ENCODE measurements around the gene UBE2H.

Gene UBE2H

DNA sequence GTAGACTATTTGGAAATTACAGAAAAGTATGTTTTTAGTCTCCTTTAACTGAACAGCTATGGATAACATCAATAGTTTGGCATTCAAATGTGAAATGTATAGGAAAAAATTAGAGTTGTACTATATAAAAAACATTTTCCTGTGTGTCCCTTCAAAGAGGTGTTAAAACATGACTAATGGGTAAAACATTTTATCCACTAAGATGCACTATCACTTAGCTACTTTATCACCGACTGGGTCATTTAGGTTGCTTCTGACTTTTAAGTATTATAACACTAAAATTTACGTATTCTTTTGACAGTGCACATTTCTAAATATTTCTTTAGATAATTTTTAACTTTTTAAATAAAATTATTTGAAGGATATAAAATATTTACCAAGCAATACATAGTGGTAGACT, 77.6 kb downstream of the UBE2H start:
- Histone ChIP-seq H3K4me3 (ENCODE audit: low read length) (no peak overlapping the region), H3K9ac (ENCODE audit: low read length) (no peak overlapping the region), H3F3A (ENCODE audit: insufficient read depth, low read length) (no peaks in the 10 kb centered on the region), H3K36me3 (replicated peaks; ENCODE audit: insufficient read depth, low read length) (peaks cover 13% of the 10 kb centered on the region), H3K9me2 (replicated peaks; ENCODE audit: insufficient read depth, low read length) (no peaks in the 10 kb centered on the region), H2AFZ (ENCODE audit: low read length) (no peak overlapping the region), H3K27ac (ENCODE audit: low read length) (no peak overlapping the region), H3K27me3 (replicated peaks; ENCODE audit: insufficient read depth, low read length) (no peaks in the 10 kb centered on the region), H4K20me1 (ENCODE audit: insufficient read depth, low read length) (peaks cover 15% of the 10 kb centered on the region), H3K79me2 (ENCODE audit: low read length) (peaks cover 81% of the 10 kb centered on the region), H3K9me3 (replicated peaks; ENCODE audit: insufficient read depth, low read length) (no peaks in the 10 kb centered on the region), H3K4me1 (ENCODE audit: low read length) (peaks cover 8% of the 10 kb centered on the region; the same call in 1 of the 2 replicates), H3K4me2 (ENCODE audit: low read depth, low read length) (no peak overlapping the region)
- no peak for DNase-seq
- TF ChIP-seq EZH2 (optimal IDR thresholded peaks at IDR 0.05; ENCODE audit: low read depth, low read length) (no peak), EZH2phosphoT487 (IDR thresholded peaks at IDR 0.05; ENCODE audit: low read length) (no peak)
- TF ChIP-seq, protein P1, sequence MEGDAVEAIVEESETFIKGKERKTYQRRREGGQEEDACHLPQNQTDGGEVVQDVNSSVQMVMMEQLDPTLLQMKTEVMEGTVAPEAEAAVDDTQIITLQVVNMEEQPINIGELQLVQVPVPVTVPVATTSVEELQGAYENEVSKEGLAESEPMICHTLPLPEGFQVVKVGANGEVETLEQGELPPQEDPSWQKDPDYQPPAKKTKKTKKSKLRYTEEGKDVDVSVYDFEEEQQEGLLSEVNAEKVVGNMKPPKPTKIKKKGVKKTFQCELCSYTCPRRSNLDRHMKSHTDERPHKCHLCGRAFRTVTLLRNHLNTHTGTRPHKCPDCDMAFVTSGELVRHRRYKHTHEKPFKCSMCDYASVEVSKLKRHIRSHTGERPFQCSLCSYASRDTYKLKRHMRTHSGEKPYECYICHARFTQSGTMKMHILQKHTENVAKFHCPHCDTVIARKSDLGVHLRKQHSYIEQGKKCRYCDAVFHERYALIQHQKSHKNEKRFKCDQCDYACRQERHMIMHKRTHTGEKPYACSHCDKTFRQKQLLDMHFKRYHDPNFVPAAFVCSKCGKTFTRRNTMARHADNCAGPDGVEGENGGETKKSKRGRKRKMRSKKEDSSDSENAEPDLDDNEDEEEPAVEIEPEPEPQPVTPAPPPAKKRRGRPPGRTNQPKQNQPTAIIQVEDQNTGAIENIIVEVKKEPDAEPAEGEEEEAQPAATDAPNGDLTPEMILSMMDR (IDR thresholded peaks at IDR 0.05; ENCODE audit: low read length), result no peak

DNA sequence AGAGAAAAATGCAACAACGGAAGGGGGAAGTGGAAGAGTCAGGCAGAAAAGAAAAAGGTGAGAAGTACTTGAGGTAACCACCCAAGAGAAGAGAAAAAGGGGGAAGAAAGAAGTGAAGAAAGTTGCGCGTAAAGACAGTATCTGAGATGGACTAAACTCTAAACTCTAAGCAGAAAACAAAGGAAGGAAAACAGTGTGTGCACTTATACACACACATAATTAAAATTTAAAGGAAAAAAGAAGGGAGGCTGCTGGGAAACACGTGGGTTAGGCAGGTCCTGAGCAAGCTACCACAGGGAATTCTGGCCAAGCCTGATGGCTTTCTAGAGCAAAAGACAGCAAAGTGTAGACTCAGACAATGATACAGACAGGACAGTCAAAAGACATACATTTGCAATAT, 78.0 kb downstream of the UBE2H start:
- H3K79me2 ChIP-seq (ENCODE audit: low read length), result peaks cover 82% of the 10 kb centered on the region
- peaks cover 13% of the 10 kb centered on the region for H3K36me3 ChIP-seq (replicated peaks; ENCODE audit: insufficient read depth, low read length)
- no peak for DNase-seq
- no peaks in the 10 kb centered on the region for H3K9me3 ChIP-seq (replicated peaks; ENCODE audit: insufficient read depth, low read length)
- H2AFZ ChIP-seq (ENCODE audit: low read length), result no peak overlapping the region
- TF ChIP-seq EZH2phosphoT487 (IDR thresholded peaks at IDR 0.05; ENCODE audit: low read length), result no peak
- no peak for TF ChIP-seq EZH2 (optimal IDR thresholded peaks at IDR 0.05; ENCODE audit: low read depth, low read length)
- TF ChIP-seq, protein P1 (IDR thresholded peaks at IDR 0.05; ENCODE audit: low read length), result no peak
- no peaks in the 10 kb centered on the region for H3F3A ChIP-seq (ENCODE audit: insufficient read depth, low read length)
- no peak overlapping the region for H3K27ac ChIP-seq (ENCODE audit: low read length)
- no peak overlapping the region for H3K9ac ChIP-seq (ENCODE audit: low read length)
- H4K20me1 ChIP-seq (ENCODE audit: insufficient read depth, low read length), result peaks cover 17% of the 10 kb centered on the region
- peaks cover 8% of the 10 kb centered on the region; the same call in 1 of the 2 replicates for H3K4me1 ChIP-seq (ENCODE audit: low read length)
- no peak overlapping the region for H3K4me2 ChIP-seq (ENCODE audit: low read depth, low read length)
- no peak overlapping the region for H3K4me3 ChIP-seq (ENCODE audit: low read length)
- no peaks in the 10 kb centered on the region for H3K27me3 ChIP-seq (replicated peaks; ENCODE audit: insufficient read depth, low read length)
- no peaks in the 10 kb centered on the region for H3K9me2 ChIP-seq (replicated peaks; ENCODE audit: insufficient read depth, low read length)

DNA sequence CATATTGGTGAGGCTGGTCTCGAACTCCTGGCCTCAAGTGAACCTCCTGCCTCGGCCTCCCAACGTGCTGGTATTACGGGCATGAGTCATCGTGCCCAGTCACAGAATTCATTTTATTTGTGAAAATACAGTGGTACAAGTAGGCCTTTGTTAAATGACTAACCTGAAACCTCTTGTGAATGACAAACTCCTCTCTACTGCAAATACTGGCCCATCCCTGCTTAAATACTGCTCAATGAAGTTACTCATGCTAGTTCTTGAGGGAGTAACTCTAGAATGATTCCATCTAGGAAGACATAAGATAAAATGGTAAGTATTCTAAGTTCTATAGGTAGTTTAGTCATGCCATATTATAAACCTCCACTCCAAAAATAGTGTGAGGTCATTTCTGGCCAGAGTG, 80.7 kb downstream of the UBE2H start:
- H3K4me2 ChIP-seq (ENCODE audit: low read depth, low read length), result no peak overlapping the region
- TF ChIP-seq EZH2 (optimal IDR thresholded peaks at IDR 0.05; ENCODE audit: low read depth, low read length), result no peak
- TF ChIP-seq, protein P1 (IDR thresholded peaks at IDR 0.05; ENCODE audit: low read length), result no peak
- no peak for TF ChIP-seq EZH2phosphoT487 (IDR thresholded peaks at IDR 0.05; ENCODE audit: low read length)
- no peaks in the 10 kb centered on the region for H3K27me3 ChIP-seq (replicated peaks; ENCODE audit: insufficient read depth, low read length)
- no peaks in the 10 kb centered on the region for H3K36me3 ChIP-seq (replicated peaks; ENCODE audit: insufficient read depth, low read length)
- DNase-seq, result no peak
- no peaks in the 10 kb centered on the region for H3K4me1 ChIP-seq (ENCODE audit: low read length)
- H3K4me3 ChIP-seq (ENCODE audit: low read length), result no peak overlapping the region
- H3F3A ChIP-seq (ENCODE audit: insufficient read depth, low read length), result no peaks in the 10 kb centered on the region
- peaks cover 76% of the 10 kb centered on the region for H3K79me2 ChIP-seq (ENCODE audit: low read length)
- H3K9me2 ChIP-seq (replicated peaks; ENCODE audit: insufficient read depth, low read length), result no peaks in the 10 kb centered on the region
- no peak overlapping the region for H3K9ac ChIP-seq (ENCODE audit: low read length)
- no peaks in the 10 kb centered on the region for H3K9me3 ChIP-seq (replicated peaks; ENCODE audit: insufficient read depth, low read length)
- no peak overlapping the region for H2AFZ ChIP-seq (ENCODE audit: low read length)
- no peak overlapping the region for H3K27ac ChIP-seq (ENCODE audit: low read length)
- peaks cover 16% of the 10 kb centered on the region; the same call in 1 of the 2 replicates for H4K20me1 ChIP-seq (ENCODE audit: insufficient read depth, low read length)

Measured in MM.1S (cell line).